HCT116 (cell line): ENCODE measurements around the gene KANK2.

Experiments
- EGR1 ChIP-seq: IDR thresholded peaks from 2 replicates; pipeline ENCODE4 v1.6.1; 2012; ENCODE audit warnings: low read depth
- REST ChIP-seq: IDR thresholded peaks from 2 replicates; pipeline ENCODE4 v1.6.1; 2012; ENCODE audit warnings: low read depth

GRCh38 chr19:11138601-11139300, 58.6 kb downstream of the KANK2 start:
- TF ChIP-seq REST (no peak), EGR1 (no peak)
